Measurements from ENCODE around the gene DDX28.
"Not testable (repeated sequence)": the region's sequence is repeated elsewhere in the genome, so short reads cannot be mapped to it uniquely, and the experiment has no call there.

DDX28 gene

DNA sequence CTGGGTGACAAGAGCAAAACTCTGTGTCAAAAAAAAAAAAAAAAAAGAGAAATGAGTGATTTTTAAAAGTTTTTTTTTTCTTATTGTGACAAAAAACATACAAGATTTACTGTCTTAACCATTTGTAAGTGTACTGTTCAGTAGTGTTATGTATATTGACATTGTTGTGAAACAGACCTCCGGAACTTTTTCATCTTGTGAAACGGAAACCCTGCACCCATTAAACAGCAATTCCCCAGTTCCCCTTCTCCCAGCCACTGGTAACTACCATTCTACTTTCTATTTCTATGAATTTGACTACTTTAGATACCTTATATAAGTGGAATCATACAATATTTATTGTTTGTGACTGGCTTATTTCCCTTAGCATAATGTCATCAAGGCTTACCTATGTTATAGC lies 18.8 kb upstream of the DDX28 start:
- ChIA-PET POLR2A (ENCODE audit: low non-redundant PET) (no interaction called here), CTCF (interaction anchor here (0.6 to 1.5 kb wide), 4 partner anchors 9 to 225 kb away, joined by 5 to 7 read pairs (median 6); no protein-coding TSS in a partner anchor)
- no peak overlapping the region for H3K27ac ChIP-seq
- no peak for DNase-seq (ENCODE audit: low spot score)
- TF ChIP-seq, protein P1, sequence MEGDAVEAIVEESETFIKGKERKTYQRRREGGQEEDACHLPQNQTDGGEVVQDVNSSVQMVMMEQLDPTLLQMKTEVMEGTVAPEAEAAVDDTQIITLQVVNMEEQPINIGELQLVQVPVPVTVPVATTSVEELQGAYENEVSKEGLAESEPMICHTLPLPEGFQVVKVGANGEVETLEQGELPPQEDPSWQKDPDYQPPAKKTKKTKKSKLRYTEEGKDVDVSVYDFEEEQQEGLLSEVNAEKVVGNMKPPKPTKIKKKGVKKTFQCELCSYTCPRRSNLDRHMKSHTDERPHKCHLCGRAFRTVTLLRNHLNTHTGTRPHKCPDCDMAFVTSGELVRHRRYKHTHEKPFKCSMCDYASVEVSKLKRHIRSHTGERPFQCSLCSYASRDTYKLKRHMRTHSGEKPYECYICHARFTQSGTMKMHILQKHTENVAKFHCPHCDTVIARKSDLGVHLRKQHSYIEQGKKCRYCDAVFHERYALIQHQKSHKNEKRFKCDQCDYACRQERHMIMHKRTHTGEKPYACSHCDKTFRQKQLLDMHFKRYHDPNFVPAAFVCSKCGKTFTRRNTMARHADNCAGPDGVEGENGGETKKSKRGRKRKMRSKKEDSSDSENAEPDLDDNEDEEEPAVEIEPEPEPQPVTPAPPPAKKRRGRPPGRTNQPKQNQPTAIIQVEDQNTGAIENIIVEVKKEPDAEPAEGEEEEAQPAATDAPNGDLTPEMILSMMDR (conservative IDR thresholded peaks at IDR 0.05; ENCODE audit: low read depth), result no peak

DNA sequence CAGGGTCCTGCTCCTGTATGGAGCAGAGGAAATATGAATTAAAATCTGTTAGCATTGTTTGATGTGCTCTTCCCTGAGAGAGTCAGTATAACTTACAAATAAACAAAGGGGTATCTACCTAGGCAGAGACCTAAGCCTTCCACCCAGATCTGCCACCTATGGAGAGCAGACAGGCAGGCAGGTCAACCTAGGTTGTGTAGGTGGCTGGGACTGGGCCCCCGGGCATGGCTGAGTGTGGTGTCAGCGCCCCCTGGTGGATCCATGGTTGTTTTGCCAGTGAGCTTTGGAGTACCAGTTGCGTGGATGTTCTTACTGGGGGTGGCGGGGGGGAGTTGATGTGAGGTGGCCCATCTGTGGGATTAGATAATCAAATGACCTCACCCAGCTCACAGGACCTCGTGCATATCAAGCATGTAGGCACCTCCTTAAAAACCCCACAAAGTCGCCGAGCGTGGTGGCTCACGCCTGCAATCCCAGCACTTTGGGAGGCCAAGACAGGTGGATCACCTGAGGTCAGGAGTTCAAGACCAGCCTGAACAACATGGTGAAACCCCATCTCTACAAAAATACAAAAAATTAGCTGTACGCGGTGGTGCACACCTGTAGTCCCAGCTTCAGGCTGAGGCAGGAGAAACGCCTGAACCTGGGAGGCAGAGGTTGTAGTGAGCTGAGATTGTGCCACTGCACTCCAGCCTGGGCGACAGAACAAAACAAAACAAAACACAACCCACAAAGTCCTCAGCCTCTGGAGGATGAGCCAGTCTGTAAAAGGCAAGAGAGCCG lies 17.7 kb upstream of the DDX28 start:
- no peak overlapping the region for H3K27ac ChIP-seq
- peak; percentile 78 for DNase-seq (ENCODE audit: low spot score)
- ChIA-PET POLR2A (ENCODE audit: low non-redundant PET) (no interaction called here), CTCF (interaction anchor here (0.5 to 1.5 kb wide), 21 partner anchors 8 to 224 kb away, joined by 3 to 18 read pairs (median 4); partner anchors contain the start of genes DDX28, DUS2 and PSMB10)
- TF ChIP-seq, protein P1 (conservative IDR thresholded peaks at IDR 0.05; ENCODE audit: low read depth), result peak; percentile 90

DNA sequence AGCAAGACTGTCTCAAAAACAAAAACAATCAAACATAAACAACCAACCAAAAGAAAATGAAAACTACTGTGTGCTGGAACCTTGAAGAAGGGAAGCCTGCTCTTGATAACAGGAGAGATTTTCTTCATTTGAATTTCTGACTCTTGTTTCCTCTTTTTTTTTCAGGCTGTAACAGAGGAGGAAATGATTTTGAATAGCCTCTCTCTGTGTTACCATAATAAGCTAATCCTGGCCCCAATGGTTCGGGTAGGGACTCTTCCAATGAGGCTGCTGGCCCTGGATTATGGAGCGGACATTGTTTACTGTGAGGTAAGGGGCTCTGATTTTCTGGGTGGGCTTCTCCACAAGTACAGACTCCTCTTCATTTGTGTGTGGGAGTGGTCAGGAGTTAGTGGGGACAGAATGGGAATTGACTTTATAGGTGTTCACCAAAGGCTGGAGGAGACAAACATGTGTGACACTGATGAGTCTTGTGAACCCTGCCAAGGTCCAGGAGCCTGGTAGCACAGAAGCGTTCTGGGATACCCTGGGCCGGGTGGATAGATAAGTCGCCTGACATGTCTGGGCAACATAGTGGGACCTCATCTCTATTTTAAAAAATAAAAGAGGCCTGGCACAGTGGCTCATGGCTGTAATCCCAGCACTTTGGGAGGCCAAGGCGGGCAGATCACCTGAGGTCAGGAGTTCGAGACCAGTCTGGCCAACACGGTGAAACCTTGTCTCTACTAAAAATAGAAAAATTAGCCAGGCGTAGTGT lies 15.0 kb upstream of the DDX28 start:
- ChIA-PET CTCF (interaction anchor here (0.6 to 1.2 kb wide), 2 partner anchors 27 to 214 kb away, joined by 4 to 6 read pairs; no protein-coding TSS in a partner anchor), POLR2A (ENCODE audit: low non-redundant PET) (no interaction called here)
- no peak overlapping the region for H3K27ac ChIP-seq
- no peak for DNase-seq (ENCODE audit: low spot score)
- TF ChIP-seq, protein P1 (conservative IDR thresholded peaks at IDR 0.05; ENCODE audit: low read depth), result no peak

DNA sequence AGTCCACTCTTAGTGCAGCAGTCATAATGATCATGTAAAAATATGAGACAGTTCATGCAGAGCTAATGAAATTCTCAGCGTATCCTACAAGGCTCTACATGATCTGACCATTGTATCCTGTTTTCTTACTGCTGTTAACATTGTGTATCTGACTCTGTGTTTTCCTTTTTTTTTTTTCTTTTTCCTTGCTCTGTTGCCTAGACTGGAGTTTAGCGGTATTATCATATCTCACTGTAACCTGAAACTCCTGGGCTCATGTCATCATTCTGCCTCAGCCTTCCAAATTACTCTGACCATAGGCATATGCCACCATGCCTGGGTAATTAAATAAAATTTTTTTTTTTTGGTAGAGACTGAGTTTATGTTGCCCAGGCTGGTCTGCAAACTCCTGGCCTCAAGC lies 12.2 kb upstream of the DDX28 start:
- no peak overlapping the region for H3K27ac ChIP-seq
- POLR2A ChIA-PET (ENCODE audit: low non-redundant PET), result no interaction called here

DNA sequence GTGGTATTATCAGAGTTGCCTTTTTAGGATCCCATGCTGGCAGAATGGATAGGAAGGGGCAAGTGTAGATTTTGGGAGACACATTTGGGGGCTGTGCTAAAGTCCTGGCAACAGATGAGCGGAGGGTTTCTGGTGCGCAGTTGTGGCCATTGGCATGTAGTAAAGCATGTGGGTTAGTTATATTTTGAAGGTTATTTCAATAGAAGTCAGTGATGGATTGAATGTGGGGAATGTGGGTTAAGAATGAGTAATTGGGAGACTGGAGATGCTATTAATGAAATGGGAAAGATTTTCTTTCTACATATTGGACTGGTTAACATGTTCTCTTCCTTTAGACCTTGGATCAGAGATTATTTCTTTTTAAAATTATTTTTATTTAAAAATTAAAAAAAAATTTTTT lies 10.1 kb upstream of the DDX28 start:
- DNase-seq (ENCODE audit: low spot score), result no peak
- H3K27ac ChIP-seq, result peak overlapping the region; percentile 66; the same call in 1 of the 2 replicates
- ChIA-PET POLR2A (ENCODE audit: low non-redundant PET) (no interaction called here), CTCF (no interaction called here)
- TF ChIP-seq, protein P1 (conservative IDR thresholded peaks at IDR 0.05; ENCODE audit: low read depth), result no peak

More for the DNA sequence above, 12.2 kb upstream of the DDX28 start:
- DNase-seq (ENCODE audit: low spot score), result no peak
- TF ChIP-seq, protein P1 (conservative IDR thresholded peaks at IDR 0.05; ENCODE audit: low read depth), result no peak
- CTCF ChIA-PET, result no interaction called here

DNA sequence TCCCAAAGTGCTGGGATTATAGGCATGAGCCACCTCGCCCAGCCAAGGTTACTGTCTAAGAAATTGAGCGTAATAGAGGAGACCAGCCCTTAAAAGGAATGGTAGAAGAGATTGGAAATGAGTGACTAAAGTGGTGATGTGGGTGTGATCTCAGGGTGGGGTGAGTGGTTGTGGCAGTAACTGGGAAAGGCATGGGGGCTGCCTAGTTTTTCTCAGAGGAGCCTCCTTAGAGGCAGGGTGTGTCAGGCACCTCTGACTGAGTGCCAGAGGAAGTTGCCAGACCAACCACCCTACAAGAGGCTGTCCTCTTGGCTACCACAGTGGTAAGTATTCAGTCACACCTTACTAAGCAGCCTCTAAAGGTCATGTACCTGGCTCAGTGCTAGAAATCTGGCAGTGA lies 8.9 kb upstream of the DDX28 start:
- ChIA-PET POLR2A (ENCODE audit: low non-redundant PET) (no interaction called here), CTCF (interaction anchor here (0.6 kb wide), 1 partner anchor 9 kb away, joined by 5 read pairs; no protein-coding TSS in a partner anchor)
- TF ChIP-seq, protein P1 (conservative IDR thresholded peaks at IDR 0.05; ENCODE audit: low read depth), result no peak
- peak overlapping the region; percentile 66 for H3K27ac ChIP-seq
- DNase-seq (ENCODE audit: low spot score), result peak; percentile 73

DNA sequence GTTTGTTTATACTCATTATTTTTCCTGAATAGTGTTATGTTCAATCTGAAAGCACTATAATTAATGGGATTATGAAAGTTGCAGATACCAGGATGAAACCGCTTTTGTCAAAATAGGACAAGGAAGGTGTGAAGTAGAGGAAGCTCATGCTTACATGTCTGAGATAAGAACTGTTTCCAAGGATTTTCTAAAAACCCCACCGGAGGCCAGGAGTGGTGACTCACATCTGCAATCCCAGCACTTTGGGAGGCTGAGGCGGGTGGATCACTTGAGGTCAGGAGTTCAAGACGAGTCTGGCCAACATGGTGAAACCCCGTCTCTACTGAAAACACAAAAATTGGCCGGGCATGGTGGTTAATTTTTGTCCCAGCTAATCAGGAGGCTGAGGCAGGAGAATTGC lies 7.1 kb upstream of the DDX28 start:
- POLR2A ChIA-PET (ENCODE audit: low non-redundant PET); H3K27ac ChIP-seq; DNase-seq (ENCODE audit: low spot score): not testable (repeated sequence)
- CTCF ChIA-PET, result interaction anchor here (0.6 to 1.2 kb wide), 3 partner anchors 11 to 232 kb away, joined by 3 to 5 read pairs (median 4); no protein-coding TSS in a partner anchor

Measured in RWPE1 (cell line).